PC-3 (cell line): ENCODE measurements around the gene PAPOLA. TPM values are rescaled to one million over a fixed set of nuclear protein-coding genes. Genes with fewer than 3 reads are reported as not detected.

Experiments
- ATAC-seq: fragments of 200-7000 bp; cut with Tn5 transposase; 2 replicates; pipeline ENCODE4 v1.9.1; 2020; ENCODE audit warnings: mild to moderate bottlenecking, moderate library complexity
- BruUV-seq: library from RNA; stranded (reverse); fragments of 400-500 nt; replicated peaks from 2 replicates; lab custom pipeline; 2021; lab: Mats Ljungman, UMichigan
- CTCF ChIA-PET: fragments of 300-600 bp; sonication (Branson Sonifier 250); formaldehyde crosslinking; loops from one replicate; lab custom pipeline; 2022; ENCODE audit warnings: antibody characterized with exemption; lab: Charles Lee
- POLR2A ChIA-PET: fragments of 300-600 bp; sonication (Branson Sonifier 250); formaldehyde crosslinking; loops from one replicate; lab custom pipeline; 2022; ENCODE audit warnings: antibody characterized with exemption; ENCODE audit not compliant: unreplicated experiment; lab: Charles Lee
- DNase-seq: peaks from one replicate; pipeline ENCODE4 v3.0.0-alpha.2; 2015
- H2AFZ ChIP-seq: fragments of 300-600 bp; sonication (generic); 2 replicates; pipeline ENCODE4 v1.6.0; 2016; ENCODE audit warnings: antibody characterized with exemption, low read length
- H3F3A ChIP-seq: fragments of 300-600 bp; sonication (generic); one replicate; pipeline ENCODE4 v1.6.0; 2017; ENCODE audit warnings: antibody characterized with exemption, low read length, control low read depth, mild to moderate bottlenecking; ENCODE audit not compliant: unreplicated experiment
- H3K27ac ChIP-seq: fragments of 300-600 bp; sonication (generic); 2 replicates; pipeline ENCODE4 v1.5.1; 2016; ENCODE audit warnings: mild to moderate bottlenecking, low read length
- H3K27me3 ChIP-seq: fragments of 300-600 bp; sonication (generic); 2 replicates; pipeline ENCODE4 v1.6.1; 2016; ENCODE audit warnings: low read length, mixed read lengths
- H3K36me3 ChIP-seq: fragments of 300-600 bp; sonication (generic); 2 replicates; pipeline ENCODE4 v1.6.1; 2016; ENCODE audit warnings: low read depth, mixed run types, low read length, mixed read lengths
- H3K4me1 ChIP-seq: fragments of 300-600 bp; sonication (generic); 2 replicates; pipeline ENCODE4 v1.5.1; 2016; ENCODE audit warnings: low read length; ENCODE audit not compliant: insufficient read depth
- H3K4me2 ChIP-seq: fragments of 300-600 bp; sonication (generic); 2 replicates; pipeline ENCODE4 v1.6.0; 2016; ENCODE audit warnings: low read length
- H3K4me3 ChIP-seq: fragments of 300-600 bp; sonication (generic); 2 replicates; pipeline ENCODE4 v1.5.1; 2016; ENCODE audit warnings: mild to moderate bottlenecking, low read length, mixed read lengths
- H3K79me2 ChIP-seq: fragments of 300-600 bp; sonication (generic); 2 replicates; pipeline ENCODE4 v1.6.1; 2017; ENCODE audit warnings: low read length, mixed read lengths
- H3K9ac ChIP-seq: fragments of 300-600 bp; sonication (generic); 2 replicates; pipeline ENCODE4 v1.6.0; 2016; ENCODE audit warnings: mild to moderate bottlenecking, low read length
- H3K9me2 ChIP-seq: fragments of 300-600 bp; sonication (generic); replicated peaks from 2 replicates; pipeline ENCODE4 v1.6.1; 2016; ENCODE audit warnings: mixed run types, low read length, mixed read lengths
- H3K9me3 ChIP-seq: fragments of 300-600 bp; sonication (generic); 2 replicates; pipeline ENCODE4 v1.6.1; 2016; ENCODE audit warnings: low read length, mixed read lengths
- H4K20me1 ChIP-seq: fragments of 300-600 bp; sonication (generic); 2 replicates; pipeline ENCODE4 v1.6.1; 2016; ENCODE audit warnings: low read length, mixed read lengths
- CTCF ChIP-seq: fragments of 300-600 bp; sonication (generic); conservative IDR thresholded peaks from 2 replicates; pipeline ENCODE4 v1.5.1; 2017; ENCODE audit warnings: antibody characterized with exemption, low read depth, mild to moderate bottlenecking, low read length
- EZH2 ChIP-seq: fragments of 300-600 bp; sonication (generic); IDR thresholded peaks from one replicate; pipeline ENCODE4 v1.6.1; 2017; ENCODE audit warnings: antibody characterized with exemption, mild to moderate bottlenecking, low read length; ENCODE audit not compliant: unreplicated experiment
- EZH2phosphoT487 ChIP-seq: fragments of 300-600 bp; sonication (generic); IDR thresholded peaks from 2 replicates; pipeline ENCODE4 v1.6.1; 2018; ENCODE audit warnings: mild to moderate bottlenecking, antibody characterized with exemption, low read length, borderline replicate concordance
- intact Hi-C: fragments of 100-400 bp; cut with micrococcal nuclease; formaldehyde crosslinking; loops from 2 replicates; pipeline ENCODE4 v1.9.0; 2023
- total RNA-seq: library from RNA; depleted of rRNA; stranded (reverse); fragments of >200 nt; gene quantifications from 2 replicates; pipeline ENCODE4 v1.2.3, GENCODE V29; 2014

PAPOLA gene
- total RNA-seq, 1 experiment from 2014 or later: 111 TPM

- no TSS peak for BruUV-seq
- H3F3A ChIP-seq: no peaks in the 10 kb centered on the region
- no peak overlapping the region for H2AFZ ChIP-seq
- ChIA-PET CTCF (no interaction called here), POLR2A (no interaction called here)
- no peaks in the 10 kb centered on the region; the same call in 1 of the 2 replicates for H3K36me3 ChIP-seq
- no peak overlapping the region for H3K4me3 ChIP-seq
- TF ChIP-seq EZH2phosphoT487: no peak
- no peak for TF ChIP-seq CTCF
- TF ChIP-seq EZH2: no peak
- H3K9me2 ChIP-seq: no peaks in the 10 kb centered on the region
- no peak overlapping the region for H3K4me2 ChIP-seq
- peaks cover 100% of the 10 kb centered on the region for H3K79me2 ChIP-seq
- H3K27me3 ChIP-seq: no peaks in the 10 kb centered on the region
- peaks cover 4% of the 10 kb centered on the region; the same call in 1 of the 2 replicates for H3K4me1 ChIP-seq
- H3K27ac ChIP-seq: no peak overlapping the region
- ATAC-seq: no peak
- intact Hi-C loops: no loop called here
- H3K9ac ChIP-seq: no peak overlapping the region
- no peaks in the 10 kb centered on the region for H3K9me3 ChIP-seq
- DNase-seq: no peak
- peaks cover 90% of the 10 kb centered on the region for H4K20me1 ChIP-seq
Measured at GRCh38 chr14:96511146-96511545, 9.0 kb downstream of the PAPOLA start.

- DNase-seq (no peak), ATAC-seq (no peak)
- Histone ChIP-seq H3K9me3 (no peaks in the 10 kb centered on the region), H4K20me1 (peaks cover 89% of the 10 kb centered on the region), H3K36me3 (no peaks in the 10 kb centered on the region), H2AFZ (no peak overlapping the region), H3K4me1 (peaks cover 4% of the 10 kb centered on the region; the same call in 1 of the 2 replicates), H3K4me3 (no peak overlapping the region), H3F3A (no peaks in the 10 kb centered on the region), H3K9ac (no peak overlapping the region), H3K27me3 (no peaks in the 10 kb centered on the region), H3K4me2 (no peak overlapping the region), H3K9me2 (no peaks in the 10 kb centered on the region), H3K27ac (no peak overlapping the region), H3K79me2 (peaks cover 100% of the 10 kb centered on the region)
- intact Hi-C loops: no loop called here
- ChIA-PET POLR2A (no interaction called here), CTCF (no interaction called here)
- no TSS peak for BruUV-seq
- no peak for TF ChIP-seq CTCF
- TF ChIP-seq EZH2: no peak
- no peak for TF ChIP-seq EZH2phosphoT487
Measured at GRCh38 chr14:96511667-96512066, 9.5 kb downstream of the PAPOLA start.

- Histone ChIP-seq H3K9me2 (no peaks in the 10 kb centered on the region), H3K4me1 (peaks cover 4% of the 10 kb centered on the region; the same call in 1 of the 2 replicates), H2AFZ (no peak overlapping the region), H3K27ac (no peak overlapping the region), H3K4me3 (no peak overlapping the region), H3K36me3 (no peaks in the 10 kb centered on the region), H3K9ac (no peak overlapping the region), H3K9me3 (no peaks in the 10 kb centered on the region), H4K20me1 (peaks cover 89% of the 10 kb centered on the region), H3K79me2 (peaks cover 100% of the 10 kb centered on the region), H3F3A (no peaks in the 10 kb centered on the region), H3K4me2 (no peak overlapping the region), H3K27me3 (no peaks in the 10 kb centered on the region)
- CTCF ChIA-PET: no interaction called here
- TF ChIP-seq EZH2phosphoT487 (no peak), CTCF (no peak), EZH2 (no peak)
- no TSS peak for BruUV-seq
- intact Hi-C loops: no loop called here
- POLR2A ChIA-PET: no interaction called here
- ATAC-seq (no peak), DNase-seq (no peak)
Measured at GRCh38 chr14:96512122-96512521, 9.9 kb downstream of the PAPOLA start.
